HFFc6 (cell line): ENCODE measurements around the gene MRM2. TPM values are rescaled to one million over a fixed set of nuclear protein-coding genes. Genes with fewer than 3 reads are reported as not detected.
"Not testable (repeated sequence)": the region's sequence is repeated elsewhere in the genome, so short reads cannot be mapped to it uniquely, and the experiment has no call there.

Source experiments
- DNase-seq: peaks from one replicate; pipeline ENCODE4 v3.0.0-alpha.2; 2018
- H3K27ac Mint-ChIP-seq: 2 replicates; pipeline ENCODE4 v1.8.0; 2020; ENCODE audit warnings: mild to moderate bottlenecking, mixed read lengths
- H3K27me3 Mint-ChIP-seq: 2 replicates; pipeline ENCODE4 v1.8.0; 2021; ENCODE audit warnings: mild to moderate bottlenecking, moderate library complexity, mixed read lengths; ENCODE audit not compliant: insufficient read depth
- H3K36me3 Mint-ChIP-seq: 2 replicates; pipeline ENCODE4 v1.8.0; 2021; ENCODE audit warnings: low read depth, mixed read lengths
- H3K4me1 Mint-ChIP-seq: 2 replicates; pipeline ENCODE4 v1.8.0; 2020; ENCODE audit warnings: low read depth, mixed read lengths
- H3K4me3 Mint-ChIP-seq: 2 replicates; pipeline ENCODE4 v1.8.0; 2020; ENCODE audit warnings: mild to moderate bottlenecking, moderate library complexity, mixed read lengths
- H3K9me3 Mint-ChIP-seq: 2 replicates; pipeline ENCODE4 v1.8.0; 2020; ENCODE audit warnings: mild to moderate bottlenecking, mixed read lengths
- CTCF ChIP-seq: fragments of 200-600 bp; sonication (generic); IDR thresholded peaks from 2 replicates; pipeline ENCODE4 v1.5.0; 2021; ENCODE audit warnings: antibody characterized with exemption, mild to moderate bottlenecking
- total RNA-seq, 6 experiments: library from RNA; stranded (reverse); fragmentation: NEBNext Ultra II Directional; extraction: Animal tissue kit (Norgen Biotek cat#: 25700); gene quantifications; 2 replicates in 1 of 6; 3 replicates in 5 of 6; pipeline ENCODE4 v1.2.3, GENCODE V29; 2021

Gene MRM2
- total RNA-seq, 6 experiments from 2014 or later: 25.9 to 30.5 (median 27.5) TPM

GRCh38 chr7:2273866-2274265, 31.9 kb upstream of the MRM2 start:
- Mint-ChIP-seq H3K36me3 (peaks cover 10% of the 10 kb centered on the region; the same call in 1 of the 2 replicates), H3K9me3 (no peaks in the 10 kb centered on the region), H3K4me3 (no peak overlapping the region), H3K4me1 (peaks cover 17% of the 10 kb centered on the region), H3K27ac (no peak overlapping the region), H3K27me3 (peaks cover 1% of the 10 kb centered on the region; the same call in 1 of the 2 replicates)
- DNase-seq: no peak
- TF ChIP-seq CTCF: no peak

GRCh38 chr7:2272031-2272430, 30.0 kb upstream of the MRM2 start:
- peaks cover 1% of the 10 kb centered on the region; the same call in 1 of the 2 replicates for H3K27me3 Mint-ChIP-seq
- H3K4me1 Mint-ChIP-seq: peaks cover 18% of the 10 kb centered on the region
- DNase-seq: no peak
- no peak overlapping the region for H3K4me3 Mint-ChIP-seq
- no peak for TF ChIP-seq CTCF
- peaks cover 7% of the 10 kb centered on the region; the same call in 1 of the 2 replicates for H3K36me3 Mint-ChIP-seq
- no peak overlapping the region; the same call in 1 of the 2 replicates for H3K27ac Mint-ChIP-seq
- H3K9me3 Mint-ChIP-seq: no peaks in the 10 kb centered on the region

GRCh38 chr7:2271273-2272026, 29.4 kb upstream of the MRM2 start:
- no peak overlapping the region for H3K27ac Mint-ChIP-seq

DNA sequence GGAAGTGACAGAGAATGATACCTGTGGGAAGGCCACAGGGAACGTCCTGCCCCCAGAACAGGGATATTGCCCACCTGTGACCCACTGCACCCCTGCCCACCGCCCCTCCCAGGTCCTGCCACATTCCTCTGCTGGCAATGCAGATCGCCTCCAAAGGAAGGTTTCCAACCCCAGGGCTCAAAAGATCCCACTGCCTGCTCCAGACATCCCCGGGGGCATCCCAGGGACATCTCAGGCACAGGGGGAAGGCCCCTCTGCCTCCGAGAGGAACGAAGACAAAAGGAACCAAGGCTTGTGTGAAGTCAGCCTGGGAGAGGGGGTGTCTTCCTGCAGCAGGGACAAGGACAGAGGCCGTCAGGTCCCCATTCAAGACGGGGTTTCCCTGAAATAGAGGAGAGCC, 28.5 kb upstream of the MRM2 start:
- H3K4me1 Mint-ChIP-seq: peaks cover 25% of the 10 kb centered on the region
- 0 out of 2 replicates have a peak, but pooled peaks cover 4% of the 10 kb centered on the region for H3K36me3 Mint-ChIP-seq
- H3K27ac Mint-ChIP-seq: peak overlapping the region; percentile 75
- no peak for TF ChIP-seq CTCF
- no peaks in the 10 kb centered on the region for H3K27me3 Mint-ChIP-seq
- no peak overlapping the region; the same call in 1 of the 2 replicates for H3K4me3 Mint-ChIP-seq
- DNase-seq: no peak
- no peaks in the 10 kb centered on the region for H3K9me3 Mint-ChIP-seq

More at GRCh38 chr7:2271273-2272026, 29.4 kb upstream of the MRM2 start:
- H3K9me3 Mint-ChIP-seq: no peaks in the 10 kb centered on the region
- H3K36me3 Mint-ChIP-seq: 0 out of 2 replicates have a peak, but pooled peaks cover 4% of the 10 kb centered on the region
- peaks cover 24% of the 10 kb centered on the region for H3K4me1 Mint-ChIP-seq
- H3K4me3 Mint-ChIP-seq: no peak overlapping the region
- DNase-seq: no peak
- TF ChIP-seq CTCF: no peak
- peaks cover 1% of the 10 kb centered on the region; the same call in 1 of the 2 replicates for H3K27me3 Mint-ChIP-seq

- TF ChIP-seq CTCF: no peak
- DNase-seq: no peak
- Mint-ChIP-seq H3K27me3 (no peaks in the 10 kb centered on the region), H3K4me1 (peaks cover 25% of the 10 kb centered on the region), H3K9me3 (no peaks in the 10 kb centered on the region), H3K27ac (peak overlapping the region; percentile 75), H3K4me3 (peak overlapping the region; percentile 71), H3K36me3 (0 out of 2 replicates have a peak, but pooled peaks cover 4% of the 10 kb centered on the region)
Observed at GRCh38 chr7:2269991-2270460, 28.0 kb upstream of the MRM2 start.

- H3K27me3 Mint-ChIP-seq, H3K9me3 Mint-ChIP-seq, H3K36me3 Mint-ChIP-seq: not testable (repeated sequence)
- peak; percentile 23 for DNase-seq
- H3K4me3 Mint-ChIP-seq: peak overlapping the region; percentile 71
- H3K4me1 Mint-ChIP-seq: peaks cover 25% of the 10 kb centered on the region
- H3K27ac Mint-ChIP-seq: peak overlapping the region; percentile 84
Observed at GRCh38 chr7:2269089-2269990, 27.3 kb upstream of the MRM2 start.
